ENCODE results near the gene CRYBG3.

Gene CRYBG3

GRCh38 chr3:97841956-97842355 lies 20.1 kb downstream of the CRYBG3 start:
- TF ChIP-seq SIN3A (IDR thresholded peaks at IDR 0.05; ENCODE audit: borderline replicate concordance, insufficient read depth, low read length): no peak
- TF ChIP-seq TAF1 (IDR thresholded peaks at IDR 0.05; ENCODE audit: borderline replicate concordance, insufficient read depth, low read length): no peak
- TF ChIP-seq FOXP2 (optimal IDR thresholded peaks at IDR 0.05; ENCODE audit: borderline replicate concordance, extremely low read depth, extremely low read length, insufficient read depth): no peak
- TF ChIP-seq REST (IDR thresholded peaks at IDR 0.05; ENCODE audit: insufficient read depth in 1 of 2, low read depth in 2 of 2, low read length in 2 of 2): no peak
- no peak for TF ChIP-seq POLR2AphosphoS5 (IDR thresholded peaks at IDR 0.05; ENCODE audit: low read depth, low read length)

GRCh38 chr3:97848779-97849178 lies 27.0 kb downstream of the CRYBG3 start:
- no peak for TF ChIP-seq TAF1 (IDR thresholded peaks at IDR 0.05; ENCODE audit: borderline replicate concordance, insufficient read depth, low read length)
- no peak for TF ChIP-seq FOXP2 (optimal IDR thresholded peaks at IDR 0.05; ENCODE audit: borderline replicate concordance, extremely low read depth, extremely low read length, insufficient read depth)
- TF ChIP-seq SIN3A (IDR thresholded peaks at IDR 0.05; ENCODE audit: borderline replicate concordance, insufficient read depth, low read length): no peak
- TF ChIP-seq POLR2AphosphoS5 (IDR thresholded peaks at IDR 0.05; ENCODE audit: low read depth, low read length): no peak

- no peak for TF ChIP-seq REST (IDR thresholded peaks at IDR 0.05; ENCODE audit: insufficient read depth in 1 of 2, low read depth in 2 of 2, low read length in 2 of 2)
- TF ChIP-seq TAF1 (IDR thresholded peaks at IDR 0.05; ENCODE audit: borderline replicate concordance, insufficient read depth, low read length): no peak
- no peak for TF ChIP-seq POLR2AphosphoS5 (IDR thresholded peaks at IDR 0.05; ENCODE audit: low read depth, low read length)
- no peak for TF ChIP-seq FOXP2 (optimal IDR thresholded peaks at IDR 0.05; ENCODE audit: borderline replicate concordance, extremely low read depth, extremely low read length, insufficient read depth)
- no peak for TF ChIP-seq SIN3A (IDR thresholded peaks at IDR 0.05; ENCODE audit: borderline replicate concordance, insufficient read depth, low read length)
These were observed 35.6 kb downstream of the CRYBG3 start for GRCh38 chr3:97857401-97857800.

- TF ChIP-seq FOXP2 (optimal IDR thresholded peaks at IDR 0.05; ENCODE audit: borderline replicate concordance, extremely low read depth, extremely low read length, insufficient read depth): no peak
- TF ChIP-seq TAF1 (IDR thresholded peaks at IDR 0.05; ENCODE audit: borderline replicate concordance, insufficient read depth, low read length): no peak
- TF ChIP-seq SIN3A (IDR thresholded peaks at IDR 0.05; ENCODE audit: borderline replicate concordance, insufficient read depth, low read length): no peak
- no peak for TF ChIP-seq REST (IDR thresholded peaks at IDR 0.05; ENCODE audit: insufficient read depth in 1 of 2, low read depth in 2 of 2, low read length in 2 of 2)
- no peak for TF ChIP-seq POLR2AphosphoS5 (IDR thresholded peaks at IDR 0.05; ENCODE audit: low read depth, low read length)
These were observed 38.6 kb downstream of the CRYBG3 start for GRCh38 chr3:97860364-97860763.

GRCh38 chr3:97862582-97862981 lies 40.8 kb downstream of the CRYBG3 start:
- TF ChIP-seq TAF1 (IDR thresholded peaks at IDR 0.05; ENCODE audit: borderline replicate concordance, insufficient read depth, low read length): no peak
- TF ChIP-seq REST (IDR thresholded peaks at IDR 0.05; ENCODE audit: insufficient read depth in 1 of 2, low read depth in 2 of 2, low read length in 2 of 2): no peak
- TF ChIP-seq POLR2AphosphoS5 (IDR thresholded peaks at IDR 0.05; ENCODE audit: low read depth, low read length): no peak
- no peak for TF ChIP-seq SIN3A (IDR thresholded peaks at IDR 0.05; ENCODE audit: borderline replicate concordance, insufficient read depth, low read length)
- TF ChIP-seq FOXP2 (optimal IDR thresholded peaks at IDR 0.05; ENCODE audit: borderline replicate concordance, extremely low read depth, extremely low read length, insufficient read depth): no peak
